Activated T-cell treated with anti-CD3 and anti-CD28 coated beads, Interleukin-2, amount 50 U/mL, for 4 hours (primary cell): ENCODE measurements around the gene SCUBE1. TPM values are rescaled to one million over a fixed set of nuclear protein-coding genes. Genes with fewer than 3 reads are reported as not detected.
"Not testable (repeated sequence)": the region's sequence is repeated elsewhere in the genome, so short reads cannot be mapped to it uniquely, and the experiment has no call there.

Source experiments
- ATAC-seq, 2 donors: fragments of 200-7000 bp; cut with Tn5 transposase; one replicate each; pipeline ENCODE4 v1.10.0; 2021
- DNase-seq: peaks from one replicate; pipeline ENCODE4 v3.0.0-alpha.2; 2020
- H3K27me3 Mint-ChIP-seq: one replicate; pipeline ENCODE4 v1.8.0; 2021; ENCODE audit warnings: low read depth, mixed read lengths
- H3K36me3 Mint-ChIP-seq: one replicate; pipeline ENCODE4 v1.8.0; 2022; ENCODE audit warnings: mixed read lengths; ENCODE audit not compliant: insufficient read depth
- H3K4me1 Mint-ChIP-seq: one replicate; pipeline ENCODE4 v1.8.0; 2021; ENCODE audit warnings: low read depth, mixed read lengths
- H3K4me3 Mint-ChIP-seq: one replicate; pipeline ENCODE4 v1.8.0; 2021; ENCODE audit warnings: mild to moderate bottlenecking, moderate library complexity, mixed read lengths
- H3K9me3 Mint-ChIP-seq: one replicate; pipeline ENCODE4 v1.8.0; 2021; ENCODE audit warnings: mixed read lengths
- total RNA-seq, 3 donors: library from RNA; stranded (reverse); gene quantifications; one replicate each; pipeline ENCODE4 v1.2.1, GENCODE V29; 2021

SCUBE1 gene
- total RNA-seq, 3 donors from 2014 or later, result 0.08 TPM; not detected in 2

DNA sequence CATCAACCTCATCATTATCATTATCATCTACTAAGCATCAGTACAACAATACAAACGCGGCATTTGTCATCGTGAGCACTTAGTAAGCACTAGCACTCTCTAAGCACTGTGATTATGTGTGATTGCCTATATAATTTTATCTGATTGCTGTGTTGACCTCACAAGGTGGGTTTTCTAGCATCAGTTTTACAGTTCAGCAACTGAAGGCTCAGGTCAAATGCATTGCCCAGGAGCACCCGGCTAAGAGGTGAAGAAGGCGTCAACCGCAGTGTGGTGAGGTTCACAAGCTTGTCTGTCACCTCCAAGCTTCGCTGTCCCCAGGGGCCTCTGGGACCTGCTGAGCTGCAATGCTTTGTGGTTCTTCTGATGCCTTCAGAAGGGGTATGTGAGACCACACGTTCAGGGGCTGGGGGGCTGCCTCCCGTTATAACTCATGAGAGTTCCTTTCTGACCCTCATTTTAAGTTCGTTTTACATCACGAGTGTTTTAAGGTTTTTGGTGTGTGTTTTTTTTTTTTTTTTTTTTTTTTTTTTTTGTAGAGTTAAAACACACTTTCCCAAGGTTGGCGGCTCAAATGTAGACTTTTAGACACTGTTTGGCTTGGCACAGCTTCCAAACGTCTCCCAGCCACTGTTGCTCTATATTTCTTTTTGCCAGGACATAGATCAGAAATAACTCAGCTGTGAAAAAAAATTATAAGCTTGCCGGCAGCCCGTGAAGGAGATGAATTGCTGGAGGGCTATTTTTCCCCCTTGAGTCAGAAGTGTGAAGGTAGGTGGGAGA lies 33.8 kb upstream of the SCUBE1 start:
- Mint-ChIP-seq H3K4me3 (no peak overlapping the region), H3K9me3 (peaks cover 6% of the 10 kb centered on the region), H3K27me3 (peaks cover 45% of the 10 kb centered on the region), H3K36me3 (no peaks in the 10 kb centered on the region), H3K4me1 (peaks cover 23% of the 10 kb centered on the region)
- ATAC-seq, result peak; percentile 63 to 81
- peak; percentile 22 for DNase-seq

DNA sequence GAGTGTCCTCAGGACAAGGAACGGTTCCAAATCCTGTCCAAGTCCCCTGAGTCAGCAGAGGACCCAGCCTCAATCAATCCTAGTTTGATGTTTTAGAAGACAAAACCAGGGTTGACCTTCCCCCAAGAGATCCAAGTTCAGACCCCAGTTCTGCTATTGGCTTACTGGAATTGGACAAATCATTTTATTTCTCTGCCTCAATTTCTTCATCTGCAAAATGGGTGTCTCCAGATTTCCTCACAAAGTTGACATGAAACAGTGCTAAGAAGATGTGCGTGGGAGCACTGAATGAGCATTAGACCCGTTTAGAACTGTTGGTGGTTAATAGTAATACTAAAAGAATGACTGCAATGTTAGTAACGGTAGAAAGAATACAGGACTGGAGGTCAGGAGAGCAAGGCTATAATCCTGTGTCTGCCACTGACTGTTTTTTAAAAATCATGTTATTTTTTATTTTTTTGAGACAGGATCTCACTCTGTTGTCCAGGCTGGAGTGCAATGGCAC lies 32.8 kb upstream of the SCUBE1 start:
- ATAC-seq (no peak), DNase-seq (no peak)
- Mint-ChIP-seq H3K4me1 (peaks cover 16% of the 10 kb centered on the region), H3K36me3 (no peaks in the 10 kb centered on the region), H3K27me3 (peaks cover 52% of the 10 kb centered on the region), H3K9me3 (peaks cover 6% of the 10 kb centered on the region), H3K4me3 (no peak overlapping the region)

DNA sequence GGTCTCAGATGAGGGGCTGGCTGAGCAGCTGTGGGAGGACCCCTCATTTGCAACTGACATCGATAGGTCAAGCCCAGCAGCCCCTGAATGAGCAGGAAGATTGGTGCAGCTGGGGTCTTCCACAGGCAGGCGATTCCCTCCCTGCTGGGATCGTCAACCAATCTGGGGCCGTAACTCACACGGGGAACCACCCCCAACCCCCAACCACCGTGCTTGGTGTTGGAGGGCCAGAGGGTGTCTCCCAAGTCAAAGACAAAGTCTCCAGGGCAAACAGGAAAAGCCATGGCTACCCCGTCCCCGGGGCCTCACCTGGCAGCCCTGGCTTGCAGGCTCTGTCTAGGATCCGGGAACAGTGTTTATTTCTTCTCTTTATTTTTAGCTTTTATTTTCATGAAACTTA lies 26.9 kb upstream of the SCUBE1 start:
- no peak overlapping the region for H3K4me3 Mint-ChIP-seq
- no peaks in the 10 kb centered on the region for H3K36me3 Mint-ChIP-seq
- no peak for DNase-seq
- H3K4me1 Mint-ChIP-seq, result no peaks in the 10 kb centered on the region
- peaks cover 6% of the 10 kb centered on the region for H3K9me3 Mint-ChIP-seq
- H3K27me3 Mint-ChIP-seq, result peaks cover 63% of the 10 kb centered on the region
- no peak for ATAC-seq

- no peak overlapping the region for H3K4me3 Mint-ChIP-seq
- ATAC-seq (no peak), DNase-seq (no peak)
- no peaks in the 10 kb centered on the region for H3K4me1 Mint-ChIP-seq
- H3K9me3 Mint-ChIP-seq, result no peaks in the 10 kb centered on the region
- H3K36me3 Mint-ChIP-seq, result no peaks in the 10 kb centered on the region
- H3K27me3 Mint-ChIP-seq, result peaks cover 39% of the 10 kb centered on the region
These were observed 22.7 kb upstream of the SCUBE1 start for GRCh38 chr22:43365715-43366440.

DNA sequence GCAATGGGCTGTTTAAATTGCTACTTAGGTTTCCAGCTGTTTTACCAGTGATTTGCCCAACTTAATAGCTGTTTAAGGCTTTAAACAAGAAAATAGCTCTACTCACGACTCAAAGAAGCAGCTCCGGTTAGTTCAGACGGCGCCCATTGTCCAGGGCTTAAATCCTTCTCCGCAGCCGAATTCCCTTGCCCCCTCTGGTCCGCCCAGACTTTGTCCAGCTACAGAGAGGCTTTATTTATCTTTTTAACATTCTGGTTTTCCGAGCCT lies 20.9 kb upstream of the SCUBE1 start:
- H3K9me3 Mint-ChIP-seq, result no peaks in the 10 kb centered on the region
- no peak overlapping the region for H3K4me3 Mint-ChIP-seq
- H3K36me3 Mint-ChIP-seq, result no peaks in the 10 kb centered on the region
- H3K4me1 Mint-ChIP-seq, result no peaks in the 10 kb centered on the region
- no peak for ATAC-seq
- peaks cover 29% of the 10 kb centered on the region for H3K27me3 Mint-ChIP-seq
- no peak for DNase-seq

DNA sequence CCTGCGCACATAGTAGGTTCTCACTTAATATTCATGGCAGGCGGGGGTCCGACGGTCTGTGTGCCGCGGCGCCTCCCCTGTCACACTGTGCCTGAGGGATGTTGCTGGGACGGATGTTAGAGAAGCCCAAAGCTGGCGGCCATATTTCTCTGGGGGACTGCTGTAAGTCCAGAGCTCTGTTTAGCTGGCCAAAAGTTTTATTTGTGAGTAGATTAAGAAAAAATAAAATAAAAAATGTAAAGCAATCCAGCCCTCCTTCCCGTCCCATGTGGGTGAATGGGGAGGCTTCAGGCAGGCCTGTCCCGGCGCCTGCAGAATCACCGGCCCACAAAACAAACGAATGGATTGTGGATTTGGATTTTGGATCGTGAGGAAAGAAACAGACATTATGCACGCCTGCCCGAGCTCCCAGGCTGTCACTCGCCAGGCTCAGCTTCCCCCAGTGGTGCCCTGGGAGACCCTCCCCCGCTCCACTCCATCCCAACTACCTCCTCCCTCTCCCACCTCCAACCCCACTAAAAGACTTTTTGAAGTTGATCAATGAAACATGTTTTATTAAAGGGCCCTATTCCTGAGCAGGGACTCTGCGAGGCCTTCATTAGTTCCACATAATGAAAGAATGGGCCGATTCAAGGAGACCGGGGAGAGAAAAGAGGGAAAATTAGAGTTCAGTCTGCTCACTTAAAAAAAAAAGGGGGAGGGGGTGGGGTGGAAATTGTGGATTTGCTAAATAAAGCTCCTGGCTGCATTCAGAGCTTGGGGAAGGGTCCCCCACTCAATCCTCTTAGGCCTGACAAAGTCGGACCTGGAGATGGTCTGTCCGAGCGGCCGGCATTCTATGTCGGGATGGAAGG lies 20.4 kb upstream of the SCUBE1 start:
- H3K36me3 Mint-ChIP-seq, result no peaks in the 10 kb centered on the region
- H3K27me3 Mint-ChIP-seq, result peaks cover 24% of the 10 kb centered on the region
- ATAC-seq (no peak), DNase-seq (no peak)
- H3K9me3 Mint-ChIP-seq, result no peaks in the 10 kb centered on the region
- H3K4me1 Mint-ChIP-seq, result no peaks in the 10 kb centered on the region
- H3K4me3 Mint-ChIP-seq, result no peak overlapping the region

DNA sequence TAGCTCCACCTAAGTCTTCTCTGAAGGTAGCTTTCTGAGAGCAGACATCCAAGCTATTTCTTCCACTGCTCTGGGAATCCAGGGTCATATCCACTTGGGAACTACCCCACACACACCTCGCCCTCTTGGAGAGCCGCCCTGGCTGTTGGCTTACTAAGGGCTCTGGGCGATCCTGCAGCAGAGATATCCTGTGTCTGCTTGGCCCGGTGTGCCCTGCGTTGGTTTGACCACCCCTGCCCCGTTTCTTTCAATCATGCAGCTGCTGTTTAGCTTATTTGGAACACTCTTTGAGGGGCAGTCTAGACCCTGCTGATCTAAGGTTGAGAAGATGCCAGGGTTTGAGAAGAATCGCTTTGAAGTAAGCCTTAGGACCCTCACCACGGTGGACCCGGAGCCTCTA lies 17.4 kb upstream of the SCUBE1 start:
- Mint-ChIP-seq H3K36me3 (no peaks in the 10 kb centered on the region), H3K9me3 (no peaks in the 10 kb centered on the region), H3K4me1 (no peaks in the 10 kb centered on the region), H3K4me3 (no peak overlapping the region), H3K27me3 (peaks cover 17% of the 10 kb centered on the region)
- DNase-seq (no peak), ATAC-seq (no peak)

DNA sequence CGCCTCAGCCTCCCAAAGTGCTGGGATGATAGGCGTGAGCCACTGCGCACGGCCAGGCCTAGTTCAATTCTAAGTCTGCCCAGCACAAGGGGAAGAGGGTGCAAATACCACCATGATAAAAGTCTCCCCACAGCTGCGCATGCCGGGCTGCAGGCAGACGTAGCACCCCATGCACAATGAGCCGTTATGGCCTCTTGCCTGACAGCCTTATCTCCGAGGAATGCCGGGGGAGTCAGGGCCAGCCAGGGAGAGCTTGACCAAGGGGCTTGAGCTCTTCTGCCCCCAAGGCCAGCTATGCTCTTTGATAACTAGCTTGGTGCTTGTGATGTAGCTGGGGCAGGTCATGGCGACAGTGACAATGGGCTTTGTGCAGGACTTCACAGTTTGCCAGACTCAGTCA lies 13.7 kb upstream of the SCUBE1 start:
- H3K4me1 Mint-ChIP-seq, result no peaks in the 10 kb centered on the region

GRCh38 chr22:43355688-43356087 lies 12.5 kb upstream of the SCUBE1 start:
- H3K4me1 Mint-ChIP-seq, DNase-seq, H3K9me3 Mint-ChIP-seq, ATAC-seq, H3K4me3 Mint-ChIP-seq, H3K36me3 Mint-ChIP-seq: not testable (repeated sequence)
- H3K27me3 Mint-ChIP-seq, result peaks cover 15% of the 10 kb centered on the region

More for the DNA sequence above, 13.7 kb upstream of the SCUBE1 start:
- H3K9me3 Mint-ChIP-seq, result no peaks in the 10 kb centered on the region
- H3K4me3 Mint-ChIP-seq, result no peak overlapping the region
- peaks cover 15% of the 10 kb centered on the region for H3K27me3 Mint-ChIP-seq
- ATAC-seq, result no peak
- no peak for DNase-seq
- no peaks in the 10 kb centered on the region for H3K36me3 Mint-ChIP-seq

- Mint-ChIP-seq H3K9me3 (no peaks in the 10 kb centered on the region), H3K4me3 (no peak overlapping the region), H3K36me3 (no peaks in the 10 kb centered on the region), H3K4me1 (no peaks in the 10 kb centered on the region), H3K27me3 (peaks cover 28% of the 10 kb centered on the region)
- ATAC-seq (no peak), DNase-seq (no peak)
These were observed 8.8 kb upstream of the SCUBE1 start for GRCh38 chr22:43351966-43352345.

GRCh38 chr22:43349636-43350035 lies 6.5 kb upstream of the SCUBE1 start:
- Mint-ChIP-seq H3K4me3 (no peak overlapping the region), H3K9me3 (no peaks in the 10 kb centered on the region), H3K27me3 (peaks cover 45% of the 10 kb centered on the region), H3K4me1 (peaks cover 4% of the 10 kb centered on the region), H3K36me3 (no peaks in the 10 kb centered on the region)
- DNase-seq, result no peak
- ATAC-seq, result no peak

- Mint-ChIP-seq H3K4me1 (peaks cover 12% of the 10 kb centered on the region), H3K9me3 (no peaks in the 10 kb centered on the region), H3K4me3 (no peak overlapping the region), H3K36me3 (no peaks in the 10 kb centered on the region), H3K27me3 (peaks cover 61% of the 10 kb centered on the region)
- peak; percentile 57 to 71 for ATAC-seq
- DNase-seq, result peak; percentile 64
These were observed 3.4 kb upstream of the SCUBE1 start for GRCh38 chr22:43346521-43346929.

DNA sequence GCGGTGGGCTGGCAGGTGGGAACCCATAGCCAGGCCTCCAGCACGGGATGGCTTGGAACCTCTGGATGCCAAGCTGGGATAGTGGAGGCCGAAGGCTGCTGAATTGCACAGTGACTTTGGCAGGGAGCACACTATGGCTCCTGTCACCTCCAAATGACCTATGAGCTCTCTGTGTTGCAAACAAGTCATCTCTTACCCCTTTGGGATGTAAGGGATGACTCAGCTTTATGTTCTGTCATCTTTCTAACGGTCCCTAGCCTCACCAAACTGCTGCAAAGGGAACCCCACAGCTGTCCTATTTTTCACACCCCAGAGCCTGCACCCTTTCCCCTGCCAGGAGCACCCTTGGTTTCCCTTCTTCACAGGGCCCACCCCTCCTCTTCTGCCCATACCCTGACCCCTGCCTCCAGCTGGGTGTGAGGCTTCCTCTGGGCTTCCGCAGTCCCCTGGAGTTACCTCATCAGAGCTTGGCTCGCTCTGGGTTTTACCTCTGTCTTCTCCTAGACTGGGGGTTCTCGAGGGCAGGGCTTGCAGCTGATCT lies 2.7 kb upstream of the SCUBE1 start:
- H3K36me3 Mint-ChIP-seq, result no peaks in the 10 kb centered on the region
- ATAC-seq (peak; percentile 35 to 55), DNase-seq (no peak)
- peaks cover 15% of the 10 kb centered on the region for H3K4me1 Mint-ChIP-seq
- no peaks in the 10 kb centered on the region for H3K9me3 Mint-ChIP-seq
- no peak overlapping the region for H3K4me3 Mint-ChIP-seq
- H3K27me3 Mint-ChIP-seq, result peaks cover 67% of the 10 kb centered on the region

DNA sequence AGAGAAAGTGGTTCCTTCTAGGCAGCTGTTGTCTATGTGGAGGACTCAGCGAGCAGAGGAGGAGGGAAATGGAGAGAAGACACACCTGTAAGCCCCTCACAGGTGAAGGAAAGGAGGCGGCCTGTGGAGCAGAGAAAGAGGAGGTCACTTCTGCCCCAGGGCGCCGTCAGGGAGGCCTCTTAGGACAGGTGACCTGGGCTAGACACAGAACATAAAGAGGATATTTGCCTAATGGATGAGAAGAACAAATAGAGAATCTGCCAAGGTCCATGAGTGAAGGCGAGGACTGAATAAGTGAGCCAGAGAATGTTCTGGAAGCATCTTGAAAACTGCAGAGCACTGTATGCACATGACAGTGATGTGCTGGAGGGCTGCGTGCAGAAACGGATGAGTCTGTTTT lies 2.2 kb upstream of the SCUBE1 start:
- ATAC-seq, result no peak
- peaks cover 15% of the 10 kb centered on the region for H3K4me1 Mint-ChIP-seq
- no peaks in the 10 kb centered on the region for H3K9me3 Mint-ChIP-seq
- DNase-seq, result no peak
- H3K36me3 Mint-ChIP-seq, result no peaks in the 10 kb centered on the region
- peaks cover 72% of the 10 kb centered on the region for H3K27me3 Mint-ChIP-seq
- no peak overlapping the region for H3K4me3 Mint-ChIP-seq
